ENCODE data around the gene ZDHHC14.

DNA sequence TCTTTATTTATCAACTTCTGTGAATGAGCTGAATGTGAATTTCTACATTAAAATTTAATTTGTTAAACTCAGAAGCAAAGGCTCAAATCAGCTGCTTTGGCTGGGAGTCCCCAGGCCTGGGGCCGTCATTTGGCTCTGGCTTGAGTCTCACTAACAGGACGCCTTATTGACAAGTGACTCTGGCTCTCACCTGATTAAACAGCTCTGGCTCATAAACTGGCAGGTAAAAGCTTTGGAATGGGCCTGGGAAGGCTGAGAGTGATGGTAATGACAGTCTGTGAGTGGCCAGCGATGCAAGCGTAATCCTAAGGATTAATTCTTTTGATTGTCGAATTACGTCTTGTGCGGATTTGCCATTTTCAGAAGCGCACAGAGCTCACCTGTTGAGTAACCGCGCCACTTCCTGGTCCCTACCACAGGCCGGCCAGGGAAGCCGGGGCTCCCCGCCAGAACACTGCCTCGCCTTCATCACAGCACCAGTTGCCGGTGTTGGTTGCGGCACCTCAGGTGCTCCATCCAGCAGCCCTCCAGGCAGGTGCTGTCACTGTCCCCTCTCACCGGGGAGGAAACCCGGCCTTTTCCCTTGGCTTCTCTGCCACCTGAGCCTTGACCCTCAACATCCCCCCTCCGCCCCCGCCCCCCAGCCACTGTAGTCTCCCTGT lies 110.7 kb downstream of the ZDHHC14 start:
- TF ChIP-seq, protein P1, sequence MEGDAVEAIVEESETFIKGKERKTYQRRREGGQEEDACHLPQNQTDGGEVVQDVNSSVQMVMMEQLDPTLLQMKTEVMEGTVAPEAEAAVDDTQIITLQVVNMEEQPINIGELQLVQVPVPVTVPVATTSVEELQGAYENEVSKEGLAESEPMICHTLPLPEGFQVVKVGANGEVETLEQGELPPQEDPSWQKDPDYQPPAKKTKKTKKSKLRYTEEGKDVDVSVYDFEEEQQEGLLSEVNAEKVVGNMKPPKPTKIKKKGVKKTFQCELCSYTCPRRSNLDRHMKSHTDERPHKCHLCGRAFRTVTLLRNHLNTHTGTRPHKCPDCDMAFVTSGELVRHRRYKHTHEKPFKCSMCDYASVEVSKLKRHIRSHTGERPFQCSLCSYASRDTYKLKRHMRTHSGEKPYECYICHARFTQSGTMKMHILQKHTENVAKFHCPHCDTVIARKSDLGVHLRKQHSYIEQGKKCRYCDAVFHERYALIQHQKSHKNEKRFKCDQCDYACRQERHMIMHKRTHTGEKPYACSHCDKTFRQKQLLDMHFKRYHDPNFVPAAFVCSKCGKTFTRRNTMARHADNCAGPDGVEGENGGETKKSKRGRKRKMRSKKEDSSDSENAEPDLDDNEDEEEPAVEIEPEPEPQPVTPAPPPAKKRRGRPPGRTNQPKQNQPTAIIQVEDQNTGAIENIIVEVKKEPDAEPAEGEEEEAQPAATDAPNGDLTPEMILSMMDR (IDR thresholded peaks at IDR 0.05): no peak
- no peak for TF ChIP-seq POLR2A (IDR thresholded peaks at IDR 0.05)

All from thyroid gland (tissue), 4 donors.